Measurements from ENCODE around the gene CTIF. TPM values are rescaled to one million over a fixed set of nuclear protein-coding genes. Genes with fewer than 3 reads are reported as not detected.

Gene CTIF
- total RNA-seq, 1 donor from 2014 or later, result 72.4 TPM

DNA sequence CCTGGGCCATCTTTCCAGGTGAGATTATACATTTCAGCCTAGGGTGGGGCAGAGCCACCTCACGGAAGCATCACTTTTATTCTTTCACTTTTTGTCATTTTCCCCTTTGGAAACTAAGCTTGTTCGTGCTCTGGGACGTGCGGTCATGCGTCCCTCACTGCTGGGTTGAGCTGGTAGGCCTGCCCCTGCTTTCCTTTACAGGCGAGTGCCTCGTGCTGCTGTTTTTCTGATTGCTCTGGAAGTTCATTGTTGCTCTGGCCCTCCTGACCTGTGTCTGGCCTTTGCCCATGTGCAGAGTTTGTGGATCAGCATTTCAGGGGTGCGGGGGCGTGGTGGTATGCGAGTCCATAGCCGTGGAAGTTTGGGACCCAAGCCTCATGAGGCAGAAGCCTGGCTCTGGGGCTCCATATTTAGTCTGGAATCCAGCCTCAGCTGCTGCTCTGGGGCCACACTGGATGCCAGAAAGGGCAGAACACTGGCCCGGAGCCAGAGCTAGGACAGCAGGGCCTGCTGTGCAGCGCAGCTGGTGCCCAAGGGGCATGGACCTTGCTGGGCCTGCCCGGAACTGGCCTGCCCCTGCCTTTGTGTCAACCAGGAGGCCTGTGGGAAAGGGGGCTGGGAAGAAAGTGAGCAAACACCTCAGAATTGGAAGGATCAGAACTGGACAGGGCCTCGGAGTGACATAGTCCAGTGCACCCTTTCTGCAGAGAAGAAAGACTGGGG lies 51.1 kb downstream of the CTIF start:
- Histone ChIP-seq H3K9me3 (no peaks in the 10 kb centered on the region), H3K4me3 (no peak overlapping the region), H3K4me1 (no peaks in the 10 kb centered on the region), H3K36me3 (no peaks in the 10 kb centered on the region), H3K27me3 (no peaks in the 10 kb centered on the region), H3K27ac (no peak overlapping the region)
- peak; percentile 18 for ATAC-seq
- intact Hi-C loops (cut with DNase I), result no loop called here
- TF ChIP-seq CTCF (IDR thresholded peaks at IDR 0.05), result no peak
- no peak for DNase-seq

DNA sequence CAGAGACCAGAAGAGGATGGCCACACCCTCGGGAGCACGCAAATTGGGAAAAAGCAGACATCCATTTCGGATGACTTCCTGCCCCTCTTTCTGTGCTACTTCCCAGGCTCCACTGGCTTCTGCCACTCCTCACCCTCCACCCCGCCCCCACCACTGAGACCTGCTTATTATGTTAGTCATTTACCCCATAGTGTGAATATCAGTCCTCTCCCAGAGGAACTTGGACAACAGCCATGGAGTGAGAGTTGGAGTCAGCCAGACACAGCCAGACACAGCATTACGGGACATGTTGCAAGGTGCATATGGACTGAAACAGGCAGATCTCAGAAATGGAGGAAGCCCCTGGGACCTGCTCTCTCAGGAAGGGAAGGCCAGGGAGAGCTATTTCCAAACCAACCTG lies 51.8 kb downstream of the CTIF start:
- Histone ChIP-seq H3K9me3 (no peaks in the 10 kb centered on the region), H3K27ac (no peak overlapping the region), H3K4me3 (no peak overlapping the region), H3K27me3 (no peaks in the 10 kb centered on the region), H3K36me3 (no peaks in the 10 kb centered on the region), H3K4me1 (no peaks in the 10 kb centered on the region)
- intact Hi-C loops (cut with DNase I), result no loop called here
- no peak for TF ChIP-seq CTCF (IDR thresholded peaks at IDR 0.05)
- DNase-seq (no peak), ATAC-seq (peak; percentile 8)

DNA sequence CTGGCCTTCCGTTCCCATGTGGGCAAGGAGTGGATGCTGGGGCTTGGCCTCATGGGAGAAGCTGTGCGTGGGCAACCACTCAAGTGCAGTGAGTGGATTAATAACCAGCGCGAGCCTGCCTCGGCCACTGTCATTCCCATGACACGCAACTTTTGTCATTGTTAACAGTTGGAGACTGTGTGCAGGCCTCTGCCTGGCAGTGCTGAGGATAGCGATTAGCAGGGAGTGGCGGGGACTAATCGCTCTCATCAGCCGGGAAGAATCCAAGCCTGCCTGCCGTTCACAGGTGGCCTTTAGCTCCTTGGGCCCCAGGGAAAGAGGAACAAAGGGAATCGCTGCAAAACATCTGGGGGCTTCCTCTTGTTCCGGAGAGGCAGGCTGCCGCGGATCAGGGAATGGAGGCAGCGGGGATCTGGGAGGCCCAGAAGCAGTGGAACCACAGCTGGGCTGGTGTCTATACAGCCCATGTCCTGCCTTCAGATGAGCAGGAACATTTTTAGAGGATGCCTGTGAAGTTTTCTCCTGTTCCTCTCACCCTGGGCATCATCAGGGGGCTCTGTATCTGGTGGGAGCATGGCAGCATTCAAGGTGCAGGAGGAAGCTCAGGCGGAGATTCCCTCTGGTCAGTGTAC lies 53.8 kb downstream of the CTIF start:
- Histone ChIP-seq H3K27ac (no peak overlapping the region), H3K27me3 (no peaks in the 10 kb centered on the region), H3K4me1 (no peaks in the 10 kb centered on the region), H3K4me3 (no peak overlapping the region), H3K36me3 (no peaks in the 10 kb centered on the region), H3K9me3 (no peaks in the 10 kb centered on the region)
- no peak for ATAC-seq
- no peak for TF ChIP-seq CTCF (IDR thresholded peaks at IDR 0.05)
- DNase-seq, result no peak
- intact Hi-C loops (cut with DNase I), result no loop called here

- DNase-seq (no peak), ATAC-seq (no peak)
- Histone ChIP-seq H3K27ac (no peak overlapping the region), H3K36me3 (no peaks in the 10 kb centered on the region), H3K27me3 (no peaks in the 10 kb centered on the region), H3K4me3 (no peak overlapping the region), H3K4me1 (no peaks in the 10 kb centered on the region), H3K9me3 (no peaks in the 10 kb centered on the region)
- no peak for TF ChIP-seq CTCF (IDR thresholded peaks at IDR 0.05)
- intact Hi-C loops (cut with DNase I), result no loop called here
These were observed 55.8 kb downstream of the CTIF start for GRCh38 chr18:48594471-48595094.

GRCh38 chr18:48595703-48596218 lies 56.9 kb downstream of the CTIF start:
- intact Hi-C loops (cut with DNase I), result no loop called here
- no peak for TF ChIP-seq CTCF (IDR thresholded peaks at IDR 0.05)
- Histone ChIP-seq H3K27me3 (no peaks in the 10 kb centered on the region), H3K4me3 (no peak overlapping the region), H3K27ac (no peak overlapping the region), H3K4me1 (no peaks in the 10 kb centered on the region), H3K9me3 (no peaks in the 10 kb centered on the region), H3K36me3 (no peaks in the 10 kb centered on the region)
- ATAC-seq (no peak), DNase-seq (no peak)

All from upper lobe of right lung (tissue), 1 donor.